Measurements from ENCODE around the gene TSPAN16. TPM values are rescaled to one million over a fixed set of nuclear protein-coding genes. Genes with fewer than 3 reads are reported as not detected.
A peak's percentile ranks its signal among the peaks of the same experiment; 100 is the strongest.

Gene TSPAN16, protein sequence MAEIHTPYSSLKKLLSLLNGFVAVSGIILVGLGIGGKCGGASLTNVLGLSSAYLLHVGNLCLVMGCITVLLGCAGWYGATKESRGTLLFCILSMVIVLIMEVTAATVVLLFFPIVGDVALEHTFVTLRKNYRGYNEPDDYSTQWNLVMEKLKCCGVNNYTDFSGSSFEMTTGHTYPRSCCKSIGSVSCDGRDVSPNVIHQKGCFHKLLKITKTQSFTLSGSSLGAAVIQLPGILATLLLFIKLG
- not detected for total RNA-seq

DNA sequence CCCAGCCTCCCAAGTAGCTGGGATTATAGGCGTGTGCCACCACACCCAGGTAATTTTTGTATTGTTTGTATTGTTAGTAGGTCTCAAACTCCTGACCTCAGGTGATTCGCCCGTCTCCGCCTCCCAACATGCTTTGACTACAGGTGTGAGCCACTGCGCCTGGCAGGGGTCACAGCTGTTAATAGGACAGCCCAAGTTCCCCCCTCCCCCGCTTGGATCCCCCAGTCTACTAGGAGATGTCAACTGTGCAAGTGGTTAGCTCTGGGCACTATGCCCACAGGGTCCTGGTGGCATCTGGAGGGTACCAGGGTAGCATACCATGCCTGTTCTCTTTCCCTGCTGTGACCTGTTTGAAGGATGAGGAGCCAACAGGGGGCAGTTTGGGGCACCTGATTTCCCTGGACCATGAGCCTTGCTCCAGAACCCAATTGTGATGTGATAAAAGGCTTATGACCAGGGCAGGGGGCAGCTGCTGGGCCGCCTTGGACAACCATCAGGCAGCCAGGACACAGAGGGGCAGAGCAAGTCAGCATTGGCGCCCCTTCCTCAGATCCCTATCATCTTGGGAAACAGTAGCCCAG is at the start of gene TSPAN16:
TSS of gene TSPAN16 (plus strand) at position 496 of the 581 bp plus-strand sequence. CDS start 138 bp downstream, outside the sequence.
- H3K36me3 Mint-ChIP-seq (ENCODE audit: insufficient read depth), result no peaks in the 10 kb centered on the region
- peaks cover 9% of the 10 kb centered on the region for H3K4me1 Mint-ChIP-seq (ENCODE audit: low read depth)
- no peak within 1 kb of the TSS for H3K4me3 Mint-ChIP-seq
- DNase-seq (no peak), ATAC-seq (no peak)
- peaks cover 17% of the 10 kb centered on the region for H3K27me3 Mint-ChIP-seq (ENCODE audit: low read depth)
- H3K9me3 Mint-ChIP-seq, result no peaks in the 10 kb centered on the region

DNA sequence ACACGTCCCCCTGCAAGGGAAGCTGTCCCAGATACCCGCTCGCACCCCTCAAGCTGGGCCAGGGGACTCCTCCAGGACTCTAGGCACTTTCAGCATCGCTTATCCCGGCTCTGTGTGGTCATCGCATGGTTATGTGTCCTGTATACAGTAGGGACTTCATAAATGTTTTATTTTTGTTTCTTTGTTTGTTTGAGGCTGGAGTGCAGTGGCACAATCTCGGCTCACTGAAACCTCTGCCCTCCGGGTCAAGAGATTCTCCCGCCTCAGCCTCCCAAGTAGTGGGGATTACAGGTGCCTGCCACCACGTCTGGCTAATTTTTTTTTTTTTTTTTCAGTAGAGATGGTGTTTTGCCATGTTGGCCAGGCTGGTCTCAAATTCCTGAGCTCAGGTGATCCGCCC is 49.0 kb upstream of the TSPAN16 start:
- no peaks in the 10 kb centered on the region for H3K9me3 Mint-ChIP-seq
- DNase-seq (no peak), ATAC-seq (no peak)
- H3K36me3 Mint-ChIP-seq (ENCODE audit: insufficient read depth), result no peaks in the 10 kb centered on the region
- H3K4me1 Mint-ChIP-seq (ENCODE audit: low read depth), result no peaks in the 10 kb centered on the region
- H3K4me3 Mint-ChIP-seq, result no peak overlapping the region
- peaks cover 9% of the 10 kb centered on the region for H3K27me3 Mint-ChIP-seq (ENCODE audit: low read depth)

DNA sequence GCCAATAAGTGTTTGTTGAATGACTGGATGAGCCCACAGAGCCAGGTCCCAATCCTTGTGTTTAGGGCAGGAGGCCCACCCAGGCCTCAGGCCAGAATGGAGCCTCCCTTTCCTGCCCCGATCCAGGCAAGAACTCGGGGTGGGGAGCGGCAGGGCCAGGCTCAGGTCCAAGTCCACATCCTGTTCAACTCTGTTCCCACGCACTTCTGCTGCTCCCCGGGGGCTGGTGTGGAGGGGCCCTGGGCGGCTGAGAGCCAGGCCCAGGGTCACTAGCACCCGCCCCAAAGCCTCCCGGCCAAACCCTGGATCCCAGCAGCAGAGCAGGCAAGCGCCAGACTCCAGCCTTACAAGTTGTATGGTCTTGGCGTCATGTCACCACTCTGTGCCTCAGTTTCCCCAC is 48.6 kb upstream of the TSPAN16 start:
- Mint-ChIP-seq H3K27me3 (ENCODE audit: low read depth) (peaks cover 8% of the 10 kb centered on the region), H3K4me3 (no peak overlapping the region), H3K9me3 (no peaks in the 10 kb centered on the region), H3K4me1 (ENCODE audit: low read depth) (no peaks in the 10 kb centered on the region), H3K36me3 (ENCODE audit: insufficient read depth) (no peaks in the 10 kb centered on the region)
- no peak for ATAC-seq
- DNase-seq, result no peak

DNA sequence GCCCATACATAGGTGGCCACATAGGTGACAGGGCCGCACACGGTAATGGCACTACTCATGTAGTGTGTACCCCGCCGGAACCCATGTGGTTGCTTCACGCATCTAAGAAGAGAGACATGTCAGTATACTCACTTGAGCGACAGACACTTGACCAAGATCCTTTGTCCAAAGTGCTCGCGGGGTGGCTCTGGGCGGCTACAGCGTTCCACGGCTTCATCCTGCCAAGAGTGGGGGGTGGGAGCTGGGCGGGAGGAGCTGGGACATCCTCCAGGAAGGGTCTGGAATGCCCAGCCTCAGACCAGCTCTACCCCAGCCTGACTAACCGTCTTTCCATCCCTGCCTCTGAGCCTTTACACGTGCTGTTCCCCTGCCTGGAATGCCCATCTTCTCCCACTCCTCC is 48.0 kb upstream of the TSPAN16 start:
- Mint-ChIP-seq H3K27me3 (ENCODE audit: low read depth) (peaks cover 6% of the 10 kb centered on the region), H3K4me1 (ENCODE audit: low read depth) (no peaks in the 10 kb centered on the region), H3K9me3 (no peaks in the 10 kb centered on the region), H3K36me3 (ENCODE audit: insufficient read depth) (no peaks in the 10 kb centered on the region), H3K4me3 (no peak overlapping the region)
- ATAC-seq (no peak), DNase-seq (no peak)

DNA sequence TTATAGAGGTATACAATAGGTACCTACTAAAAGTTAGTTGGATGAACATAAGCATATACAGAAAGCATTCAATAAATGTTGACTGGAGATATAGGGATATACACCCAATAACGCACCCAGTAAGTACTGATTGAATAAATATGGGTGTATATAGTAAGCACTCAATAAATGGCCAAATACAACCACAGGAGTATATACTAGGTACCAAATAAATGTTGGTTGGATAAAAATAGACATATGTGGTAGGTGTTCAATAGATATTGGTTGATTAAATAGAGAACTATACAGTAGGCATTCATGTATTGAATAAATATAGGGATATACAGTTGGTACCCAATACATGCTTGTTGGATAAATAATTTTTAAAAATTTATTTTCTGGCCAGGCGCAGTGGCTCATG is 47.1 kb upstream of the TSPAN16 start:
- H3K4me1 Mint-ChIP-seq (ENCODE audit: low read depth), result no peaks in the 10 kb centered on the region
- ATAC-seq, result no peak
- DNase-seq, result no peak
- no peak overlapping the region for H3K4me3 Mint-ChIP-seq
- peaks cover 6% of the 10 kb centered on the region for H3K27me3 Mint-ChIP-seq (ENCODE audit: low read depth)
- H3K9me3 Mint-ChIP-seq, result no peaks in the 10 kb centered on the region
- H3K36me3 Mint-ChIP-seq (ENCODE audit: insufficient read depth), result no peaks in the 10 kb centered on the region

DNA sequence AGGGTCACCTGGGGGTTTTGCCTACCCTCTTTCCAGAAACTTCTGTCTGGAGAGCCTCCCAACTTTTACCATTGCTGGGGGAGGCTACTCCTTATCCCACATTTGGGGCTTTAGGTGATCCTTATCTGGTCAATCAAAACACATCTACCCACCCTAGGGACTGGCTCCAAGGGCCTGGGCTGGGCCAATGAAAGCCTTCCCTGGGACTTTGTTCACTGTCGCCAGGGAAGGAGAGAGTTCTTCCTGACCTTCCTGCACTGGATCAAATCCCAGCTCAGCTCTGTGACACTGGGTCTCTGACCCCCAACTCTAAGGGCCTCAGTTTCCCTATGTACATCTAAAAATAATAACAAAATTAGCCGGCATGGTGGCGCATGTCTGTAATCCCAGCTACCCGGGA is 44.7 kb upstream of the TSPAN16 start:
- H3K36me3 Mint-ChIP-seq (ENCODE audit: insufficient read depth), result no peaks in the 10 kb centered on the region
- H3K4me3 Mint-ChIP-seq, result no peak overlapping the region
- H3K4me1 Mint-ChIP-seq (ENCODE audit: low read depth), result no peaks in the 10 kb centered on the region
- H3K9me3 Mint-ChIP-seq, result no peaks in the 10 kb centered on the region
- ATAC-seq, result no peak
- DNase-seq, result no peak
- peaks cover 5% of the 10 kb centered on the region for H3K27me3 Mint-ChIP-seq (ENCODE audit: low read depth)

DNA sequence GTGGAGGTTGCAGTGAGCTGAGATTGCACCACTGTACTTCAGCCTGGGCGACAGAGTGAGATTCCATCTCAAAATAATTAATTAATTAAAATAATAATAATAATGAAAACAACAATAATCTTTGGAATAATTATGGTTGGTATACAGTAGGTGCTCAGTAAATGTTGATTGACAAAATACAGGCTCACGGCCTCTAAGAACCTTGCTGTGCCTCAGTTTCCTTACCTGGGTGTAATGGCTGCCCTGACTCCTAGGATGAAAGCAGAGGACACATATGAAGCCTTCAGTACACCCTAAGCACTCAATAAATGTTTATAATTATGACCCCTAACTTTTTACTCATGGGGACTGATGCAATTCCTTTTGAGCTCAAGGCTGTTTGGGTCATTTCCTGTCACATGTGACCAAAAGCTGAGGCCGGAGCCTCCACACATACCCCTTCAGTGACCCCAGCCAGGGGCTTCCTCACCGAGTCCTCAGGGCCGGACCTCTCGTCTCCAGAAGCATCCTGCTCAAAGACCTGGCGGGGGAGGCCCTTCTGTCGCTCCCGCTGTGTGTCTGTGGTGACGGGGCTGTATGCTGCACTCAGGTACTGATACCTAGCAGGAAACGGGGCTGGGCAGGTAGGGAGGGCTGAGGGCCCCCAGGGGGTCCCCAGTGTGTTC is 44.2 kb upstream of the TSPAN16 start:
- ATAC-seq (no peak), DNase-seq (no peak)
- Mint-ChIP-seq H3K4me1 (ENCODE audit: low read depth) (no peaks in the 10 kb centered on the region), H3K9me3 (no peaks in the 10 kb centered on the region), H3K4me3 (no peak overlapping the region), H3K36me3 (ENCODE audit: insufficient read depth) (no peaks in the 10 kb centered on the region), H3K27me3 (ENCODE audit: low read depth) (peaks cover 2% of the 10 kb centered on the region)

DNA sequence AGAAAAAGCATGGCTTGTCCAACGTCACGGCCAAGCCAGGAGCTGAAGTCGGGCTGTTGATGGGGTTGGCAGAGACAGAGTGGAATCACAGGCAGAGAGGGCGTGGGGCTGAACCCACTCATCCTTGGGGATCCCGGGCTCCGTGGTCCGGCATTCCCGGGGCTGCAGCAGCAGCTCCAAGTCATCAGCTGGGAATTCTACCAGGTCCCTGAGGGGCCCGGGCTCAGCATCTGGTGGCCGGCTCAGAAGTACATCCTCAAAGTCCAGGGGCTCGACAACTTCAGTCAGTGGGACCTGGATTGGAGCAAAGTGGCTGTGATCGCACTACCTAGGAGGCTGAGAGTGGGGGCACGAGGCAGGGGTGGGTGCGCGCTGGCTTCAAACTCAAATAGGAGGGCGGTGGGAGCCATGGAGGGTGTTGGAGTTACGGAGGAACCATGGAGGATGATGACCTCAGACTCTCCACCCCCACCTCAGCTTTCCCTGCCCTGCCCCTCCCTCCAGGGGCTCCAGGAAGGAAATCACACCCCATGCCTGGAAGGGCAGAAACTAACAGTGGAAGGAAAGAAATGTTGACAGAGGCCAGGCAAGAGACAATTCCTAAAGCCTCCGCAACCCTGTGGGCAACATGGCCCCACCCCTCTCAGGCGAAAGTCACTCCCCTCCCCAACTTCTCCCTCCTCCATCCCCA is 43.1 kb upstream of the TSPAN16 start:
- DNase-seq (no peak), ATAC-seq (no peak)
- H3K4me1 Mint-ChIP-seq (ENCODE audit: low read depth), result no peaks in the 10 kb centered on the region
- H3K27me3 Mint-ChIP-seq (ENCODE audit: low read depth), result peaks cover 2% of the 10 kb centered on the region
- H3K36me3 Mint-ChIP-seq (ENCODE audit: insufficient read depth), result no peaks in the 10 kb centered on the region
- H3K4me3 Mint-ChIP-seq, result no peak overlapping the region
- H3K9me3 Mint-ChIP-seq, result no peaks in the 10 kb centered on the region

DNA sequence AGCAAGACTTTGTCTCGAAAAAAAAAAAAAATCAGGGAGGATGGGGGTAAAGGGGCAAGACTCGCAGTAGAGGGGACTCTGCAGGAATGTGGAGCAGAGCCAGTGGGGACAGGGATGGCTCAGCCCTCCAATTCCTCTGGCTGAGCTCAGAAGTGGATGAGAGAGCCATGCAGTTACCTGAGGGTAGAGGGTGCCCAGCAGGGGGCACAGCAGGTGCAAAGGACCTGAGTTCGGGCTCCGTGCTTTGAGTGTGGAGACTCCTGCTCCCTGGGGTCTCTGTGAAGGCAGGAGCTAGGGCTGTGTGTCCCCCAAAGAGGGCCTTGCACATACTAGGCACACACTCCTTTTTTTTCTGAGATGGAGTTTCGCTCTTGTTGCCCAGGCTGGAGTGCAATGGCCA is 41.3 kb upstream of the TSPAN16 start:
- Mint-ChIP-seq H3K27me3 (ENCODE audit: low read depth) (peaks cover 2% of the 10 kb centered on the region), H3K4me3 (no peak overlapping the region), H3K36me3 (ENCODE audit: insufficient read depth) (no peaks in the 10 kb centered on the region), H3K4me1 (ENCODE audit: low read depth) (no peaks in the 10 kb centered on the region), H3K9me3 (no peaks in the 10 kb centered on the region)
- ATAC-seq (no peak), DNase-seq (no peak)

DNA sequence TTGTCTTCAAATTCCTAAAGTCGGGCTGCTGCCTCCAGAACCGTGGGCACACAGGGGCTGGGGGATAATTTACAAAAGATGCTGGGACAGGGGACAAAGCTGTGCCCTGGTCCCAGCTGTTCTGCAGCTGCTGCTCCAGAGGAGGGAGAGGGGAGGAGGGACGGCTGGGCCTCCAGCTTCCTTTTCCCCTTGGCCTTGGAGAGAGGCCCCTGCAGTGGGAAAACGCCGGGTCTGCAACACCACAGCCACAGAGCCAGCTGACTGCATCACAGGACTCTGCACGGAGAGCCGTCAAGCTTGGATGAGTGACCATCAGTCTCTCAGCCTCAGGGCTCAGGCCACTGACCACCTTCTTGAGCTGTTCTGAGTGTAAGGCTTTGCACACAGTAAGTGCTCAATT is 39.8 kb upstream of the TSPAN16 start:
- no peaks in the 10 kb centered on the region for H3K36me3 Mint-ChIP-seq (ENCODE audit: insufficient read depth)
- peaks cover 12% of the 10 kb centered on the region for H3K27me3 Mint-ChIP-seq (ENCODE audit: low read depth)
- no peak overlapping the region for H3K4me3 Mint-ChIP-seq

DNA sequence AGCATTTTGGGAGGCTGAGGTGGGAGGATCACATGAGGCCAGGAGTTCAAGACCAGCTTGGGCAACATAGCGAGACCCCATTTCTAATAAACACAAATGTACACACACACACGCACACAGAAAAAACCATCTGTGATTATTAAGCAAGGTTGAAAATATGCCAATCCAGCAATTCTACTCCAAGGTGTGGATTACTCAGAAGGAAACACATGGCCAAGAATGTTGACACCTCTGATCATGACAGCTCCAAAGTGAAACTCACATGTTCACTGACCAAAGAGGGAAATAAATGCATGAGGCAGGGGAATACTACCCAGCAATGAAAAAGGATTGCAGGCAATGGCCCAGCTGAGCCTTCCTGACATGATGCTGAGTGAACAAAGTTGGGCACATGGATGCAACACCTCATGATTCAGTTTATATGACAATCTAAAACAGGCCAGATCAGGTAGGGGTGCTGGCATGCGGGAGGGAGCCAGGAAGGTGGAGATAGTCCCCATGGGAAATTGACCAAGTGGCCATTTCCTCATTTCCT is 38.0 kb upstream of the TSPAN16 start:
- Mint-ChIP-seq H3K36me3 (ENCODE audit: insufficient read depth) (no peaks in the 10 kb centered on the region), H3K4me3 (no peak overlapping the region), H3K27me3 (ENCODE audit: low read depth) (peaks cover 19% of the 10 kb centered on the region), H3K9me3 (no peaks in the 10 kb centered on the region), H3K4me1 (ENCODE audit: low read depth) (peaks cover 1% of the 10 kb centered on the region)
- DNase-seq (no peak), ATAC-seq (no peak)

More for the DNA sequence above, 39.8 kb upstream of the TSPAN16 start:
- Mint-ChIP-seq H3K4me1 (ENCODE audit: low read depth) (no peaks in the 10 kb centered on the region), H3K9me3 (no peaks in the 10 kb centered on the region)
- ATAC-seq (no peak), DNase-seq (no peak)

DNA sequence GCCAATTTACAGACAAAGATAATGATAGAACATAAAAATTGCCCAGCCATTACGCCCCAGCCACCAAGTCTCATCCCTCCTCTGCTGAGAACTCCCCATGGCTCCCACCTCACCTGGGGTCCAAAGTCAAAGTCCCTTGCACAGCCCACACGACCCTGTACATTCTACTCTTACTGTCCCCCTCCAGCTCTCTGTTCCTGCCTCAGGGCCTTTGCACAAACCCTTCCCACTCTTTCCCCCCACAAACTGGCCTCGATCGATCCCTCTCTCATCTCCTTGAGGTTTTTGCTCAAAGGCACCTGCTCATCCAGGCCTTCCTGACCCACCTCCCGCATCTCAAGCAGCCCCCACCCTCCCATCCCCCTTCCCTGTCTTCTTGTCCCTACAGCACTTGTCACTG is 35.0 kb upstream of the TSPAN16 start:
- Mint-ChIP-seq H3K4me1 (ENCODE audit: low read depth) (peaks cover 4% of the 10 kb centered on the region), H3K27me3 (ENCODE audit: low read depth) (peaks cover 44% of the 10 kb centered on the region), H3K36me3 (ENCODE audit: insufficient read depth) (no peaks in the 10 kb centered on the region), H3K4me3 (peak overlapping the region; percentile 66), H3K9me3 (no peaks in the 10 kb centered on the region)
- no peak for ATAC-seq
- no peak for DNase-seq

DNA sequence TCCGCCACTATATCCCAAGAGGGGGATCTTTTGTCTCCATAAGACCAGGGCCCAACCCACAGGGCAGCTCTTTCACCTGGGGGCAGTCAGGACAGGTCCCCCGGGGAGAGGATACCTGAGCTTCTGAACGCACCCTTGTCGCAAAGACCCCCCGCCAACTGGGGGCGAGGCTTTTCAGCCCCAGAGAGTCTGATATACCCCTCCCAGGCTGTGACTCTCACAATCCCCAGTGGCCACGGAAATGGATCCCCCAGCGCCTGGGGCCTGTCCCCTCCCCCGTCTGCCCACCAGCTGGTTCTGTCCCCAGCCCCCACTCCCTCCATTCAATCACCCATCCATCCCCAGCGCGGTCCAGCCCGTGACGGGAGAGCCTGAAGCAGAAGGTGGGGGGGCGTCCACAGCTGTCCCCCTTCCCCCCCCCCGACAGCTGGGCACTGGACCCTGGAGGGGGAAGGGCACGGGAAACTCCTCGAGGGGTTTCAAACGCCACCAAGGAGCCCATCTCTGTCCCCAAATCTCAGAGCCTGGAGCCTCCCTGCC is 34.5 kb upstream of the TSPAN16 start:
- peak in 1 of 2 donors; percentile 11 for ATAC-seq
- no peaks in the 10 kb centered on the region for H3K9me3 Mint-ChIP-seq
- DNase-seq, result no peak
- H3K4me3 Mint-ChIP-seq, result peak overlapping the region; percentile 67
- peaks cover 47% of the 10 kb centered on the region for H3K27me3 Mint-ChIP-seq (ENCODE audit: low read depth)
- peaks cover 4% of the 10 kb centered on the region for H3K4me1 Mint-ChIP-seq (ENCODE audit: low read depth)
- H3K36me3 Mint-ChIP-seq (ENCODE audit: insufficient read depth), result no peaks in the 10 kb centered on the region

All from activated T-cell treated with anti-CD3 and anti-CD28 coated beads, Interleukin-2, amount 50 U/mL, for 4 hours (primary cell).